Measurements from ENCODE around the gene TIAM1.
"Not testable (repeated sequence)": the region's sequence is repeated elsewhere in the genome, so short reads cannot be mapped to it uniquely, and the experiment has no call there.

The TIAM1 gene

DNA sequence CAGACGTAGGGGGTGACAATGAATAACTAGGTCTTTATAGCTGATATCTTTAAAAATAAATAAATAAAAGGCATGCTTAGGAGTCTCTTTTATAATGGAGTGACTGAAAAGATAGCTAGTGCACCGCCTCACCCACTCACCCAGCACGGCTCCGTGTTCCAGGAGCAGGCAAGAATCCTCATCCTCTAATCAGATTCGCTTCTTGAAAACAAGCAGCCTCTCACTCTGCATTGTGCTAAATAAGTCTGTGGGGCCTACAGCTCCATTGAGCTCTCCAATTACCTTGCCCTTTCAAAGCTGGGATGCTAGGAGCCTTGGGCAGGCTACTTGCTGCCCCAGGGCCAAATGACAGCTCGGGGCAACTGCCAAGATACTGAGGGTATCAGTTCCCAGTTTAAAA is 91.5 kb downstream of the TIAM1 start:
- DNase-seq, result no peak

DNA sequence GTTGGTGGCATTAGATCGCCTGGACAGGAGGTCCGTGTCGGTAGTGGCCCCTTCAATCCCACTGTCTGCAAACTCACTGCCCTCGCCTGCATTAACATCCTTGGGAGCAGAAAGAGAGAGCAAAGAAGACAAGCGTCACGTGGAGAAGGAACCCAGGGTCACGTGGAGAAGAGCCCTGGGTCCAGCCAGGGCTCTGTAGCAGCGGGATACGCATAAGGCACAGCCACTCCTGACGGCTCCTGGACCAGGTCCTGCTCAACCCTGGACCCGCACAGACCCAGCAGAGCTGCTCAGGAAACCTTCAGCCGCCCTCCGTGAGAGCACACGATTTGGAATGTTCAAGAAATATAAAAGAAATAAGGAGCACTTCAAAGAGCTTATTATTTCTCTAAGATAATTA is 92.0 kb downstream of the TIAM1 start:
- DNase-seq, result no peak

DNA sequence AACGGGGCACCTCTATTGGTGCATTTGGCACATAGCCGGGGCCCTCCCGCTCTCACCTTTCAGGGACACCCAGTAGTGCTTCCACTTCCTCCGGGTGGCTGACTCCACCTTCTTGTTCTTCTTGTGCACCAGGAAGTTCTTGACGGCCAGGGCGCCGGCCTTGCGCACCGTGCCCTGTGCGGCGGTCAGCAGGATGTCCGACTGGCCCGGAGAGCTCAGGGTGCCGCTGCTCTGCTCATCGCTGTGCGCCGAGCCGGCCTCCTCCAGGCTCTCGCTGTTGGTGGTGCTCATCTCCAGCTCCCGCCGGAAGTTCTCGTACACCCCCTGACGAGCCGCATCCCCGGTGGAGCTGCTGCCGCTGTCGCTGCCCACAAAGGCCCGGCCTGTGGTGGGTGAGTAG is 92.4 kb downstream of the TIAM1 start:
- no peak for DNase-seq

DNA sequence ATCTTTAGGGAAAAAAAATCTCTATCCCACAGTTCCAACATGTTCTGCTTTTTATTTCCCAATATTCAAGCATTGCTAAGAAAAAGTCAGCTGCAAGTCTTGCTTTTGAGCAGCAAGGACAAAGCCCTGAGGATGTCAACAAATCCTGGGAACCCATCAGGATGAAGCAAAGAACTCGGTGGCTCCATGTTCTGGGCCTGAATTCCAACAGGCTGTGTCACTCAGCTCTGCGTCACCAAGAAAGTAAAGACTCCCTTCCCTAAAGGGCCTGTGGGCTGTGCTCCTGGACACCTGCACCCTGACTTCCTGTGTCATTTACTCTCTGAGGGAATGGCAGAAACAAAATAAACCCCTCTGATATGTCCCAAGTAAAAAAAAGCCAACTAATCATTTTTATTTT is 95.5 kb downstream of the TIAM1 start:
- no peak for DNase-seq

DNA sequence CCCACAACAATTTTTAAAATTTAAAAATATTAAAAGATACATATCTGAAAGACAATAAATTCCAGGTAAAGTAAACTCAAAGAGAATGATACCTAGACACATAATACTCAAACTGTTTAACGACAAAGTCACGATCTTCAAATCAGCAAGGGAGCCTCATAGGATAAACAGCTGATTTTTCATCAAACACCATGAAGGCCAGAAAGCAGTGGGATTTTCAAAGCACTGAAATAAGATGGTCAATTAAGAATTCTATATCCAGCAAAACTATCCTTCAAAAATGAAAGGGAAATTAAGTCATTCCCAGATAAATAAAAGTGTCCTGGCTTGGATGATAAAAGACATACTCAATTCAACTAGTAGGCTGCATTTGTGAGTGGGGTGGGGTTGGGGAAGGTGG is 100.5 kb downstream of the TIAM1 start:
- DNase-seq, result no peak

DNA sequence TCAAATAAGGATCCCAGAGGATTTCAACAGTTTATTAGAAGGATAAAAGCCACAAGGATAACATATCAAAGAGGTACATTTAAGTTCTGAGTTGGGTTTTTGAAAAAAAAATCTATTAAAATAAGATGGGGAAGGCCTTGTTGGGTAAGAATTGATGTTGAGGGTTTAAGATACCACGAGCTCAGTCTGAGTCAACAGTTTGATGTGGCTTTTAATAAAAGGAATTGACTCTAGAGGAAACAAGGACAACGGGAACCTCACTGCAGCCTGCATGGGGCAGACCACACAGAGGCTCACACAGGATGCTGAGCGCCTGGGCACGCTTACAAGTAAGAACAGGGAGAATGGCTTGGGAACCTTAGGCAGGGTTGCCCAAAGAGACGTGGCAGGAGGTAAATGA is 107.5 kb downstream of the TIAM1 start:
- DNase-seq, result no peak

DNA sequence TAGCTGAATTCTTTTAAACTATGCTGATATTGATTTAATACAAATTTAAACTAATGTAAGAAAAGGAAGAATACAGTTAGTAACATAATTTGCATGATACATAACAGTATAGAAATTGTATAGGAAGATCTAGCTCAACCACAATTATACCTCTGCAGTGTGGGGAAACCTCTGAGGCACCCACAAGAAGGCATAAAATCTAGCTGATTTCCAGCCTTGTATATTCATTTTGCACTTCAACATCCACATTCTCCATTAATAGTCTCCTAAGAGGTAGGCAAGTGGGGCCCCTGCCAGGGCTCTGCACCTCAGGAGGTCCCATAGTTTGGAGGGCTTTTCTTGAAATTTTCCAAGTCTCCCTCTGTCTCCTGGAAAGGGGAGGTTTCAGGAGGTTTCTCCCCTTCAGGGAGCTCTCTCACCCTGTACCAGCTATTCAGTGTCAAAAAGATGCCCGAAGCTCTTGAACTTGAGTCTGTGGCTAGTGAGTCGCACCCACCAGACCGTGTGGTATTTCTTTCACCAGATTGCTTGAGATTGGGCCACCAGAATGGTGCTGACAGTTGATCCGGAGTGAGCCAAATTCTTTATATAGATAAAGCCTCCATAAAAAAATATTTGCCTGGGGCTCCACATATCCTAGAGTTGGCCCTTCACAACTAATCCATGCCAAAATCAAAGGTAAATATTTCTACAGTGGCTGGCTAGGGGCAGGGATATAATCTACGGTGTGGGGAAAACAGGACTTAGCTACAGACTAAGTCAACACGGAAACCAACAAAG is 108.2 kb downstream of the TIAM1 start:
- no peak for DNase-seq

DNA sequence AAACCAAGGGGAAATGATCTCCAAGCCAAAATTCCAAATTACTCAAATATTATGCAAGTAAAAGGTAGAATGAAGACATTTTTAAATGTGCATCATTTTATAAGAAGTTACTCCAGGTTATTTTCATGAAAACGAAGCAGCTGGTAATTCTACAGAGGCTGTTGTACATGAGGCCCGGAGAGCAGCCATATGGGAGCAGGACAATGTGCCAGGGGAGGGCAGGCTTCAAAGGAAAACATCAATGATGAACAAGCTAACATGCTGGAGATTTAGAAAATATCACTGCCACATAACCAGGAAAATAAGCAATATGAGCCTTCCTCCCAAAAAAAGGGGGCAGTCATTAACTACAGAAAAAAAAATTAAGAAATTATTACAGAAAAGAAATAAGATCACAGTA is 109.1 kb downstream of the TIAM1 start:
- DNase-seq, result no peak

DNA sequence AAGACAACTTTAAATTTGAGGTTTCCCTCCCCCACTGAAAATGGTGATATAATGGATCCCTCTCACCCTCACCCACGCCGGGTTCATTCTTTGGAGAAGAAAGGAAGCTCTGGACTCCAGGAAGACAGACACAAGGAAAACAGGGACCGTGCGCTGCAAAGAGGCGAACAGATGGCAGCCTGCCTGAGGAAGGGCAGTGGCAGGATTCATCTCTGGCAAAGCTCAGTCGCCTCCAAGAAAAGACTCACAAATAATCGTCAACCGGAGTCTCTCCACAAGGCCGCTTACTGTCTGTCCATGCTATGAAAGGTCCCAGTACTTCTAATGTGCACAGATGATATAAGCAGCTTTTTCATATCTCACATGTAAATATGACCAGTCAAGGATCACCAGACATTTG is 110.3 kb downstream of the TIAM1 start:
- DNase-seq, result no peak

DNA sequence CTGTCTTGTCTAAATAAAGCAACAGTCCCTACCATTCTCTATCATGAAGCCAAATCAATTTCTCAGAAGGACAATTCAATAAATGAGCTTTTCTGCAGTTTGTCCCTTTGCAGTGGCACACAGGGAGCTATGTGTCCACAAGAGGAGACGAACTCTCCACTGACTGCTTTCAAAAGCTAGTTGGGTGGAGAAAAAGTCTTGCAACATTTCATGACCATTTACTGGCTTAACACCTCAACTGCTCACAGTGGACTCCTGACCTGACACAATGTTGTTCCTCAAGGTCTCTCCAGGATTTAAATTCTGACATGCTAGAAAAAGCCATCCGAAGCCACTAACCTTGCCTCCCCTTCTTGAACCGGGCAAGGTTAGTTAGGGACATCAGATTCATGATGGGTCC is 111.7 kb downstream of the TIAM1 start:
- no peak for DNase-seq

DNA sequence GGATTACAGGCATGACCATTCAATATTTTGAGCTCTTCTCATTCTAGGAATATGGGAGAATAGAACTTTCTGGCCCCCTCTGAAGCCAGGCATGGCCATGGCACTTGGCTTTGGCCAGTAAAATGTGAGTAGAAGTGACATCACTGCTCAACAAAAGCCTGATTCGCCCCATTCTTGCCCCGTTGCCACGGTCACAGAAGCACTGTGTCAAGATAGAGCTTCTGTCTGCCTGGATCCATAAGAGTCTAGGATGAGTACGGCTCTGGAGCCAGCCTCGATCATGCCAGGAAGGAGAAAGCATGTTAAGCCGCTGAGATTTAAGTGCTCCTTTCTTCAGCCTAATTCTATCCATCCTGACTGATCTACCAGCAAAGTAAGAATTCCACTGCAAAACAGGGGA is 113.1 kb downstream of the TIAM1 start:
- no peak for DNase-seq

DNA sequence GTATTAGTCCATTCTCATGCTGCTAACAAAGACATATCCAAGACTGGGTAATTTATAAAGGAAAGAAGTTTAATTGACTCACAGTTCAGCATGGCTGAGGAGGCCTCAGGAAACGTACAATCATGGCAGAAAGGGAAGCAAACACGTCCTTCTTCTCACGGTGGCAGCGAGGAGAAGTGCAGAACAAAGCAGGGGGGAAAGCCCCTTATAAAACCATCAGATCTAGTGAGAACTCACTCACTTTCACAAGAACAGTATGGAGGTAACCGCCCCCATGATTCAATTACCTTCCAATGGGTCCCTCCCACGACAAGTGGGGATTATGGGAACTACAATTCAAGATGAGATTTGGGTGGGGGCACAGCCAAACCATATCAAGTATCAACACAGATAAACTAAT is 115.3 kb downstream of the TIAM1 start:
- not testable (repeated sequence) for DNase-seq

DNA sequence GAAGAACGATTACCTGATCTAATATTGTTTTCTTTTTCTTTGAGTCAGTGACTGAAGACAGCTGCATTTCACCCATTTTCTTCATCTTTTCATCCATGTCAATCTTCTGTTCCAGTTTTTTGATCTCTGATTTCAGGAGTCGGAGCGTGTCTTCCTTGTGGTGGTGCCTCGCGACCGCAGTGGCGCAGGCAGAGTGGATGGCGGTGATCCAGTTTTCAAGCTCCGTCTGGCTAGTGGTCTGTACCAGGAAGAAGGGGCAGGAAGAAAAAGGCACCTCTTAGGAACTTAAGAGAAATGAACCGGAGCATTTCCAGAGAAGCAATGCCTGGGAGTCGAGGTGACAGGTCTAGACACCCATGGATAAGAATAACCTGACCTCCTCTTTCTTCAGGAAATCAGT is 118.3 kb downstream of the TIAM1 start:
- no peak for DNase-seq

DNA sequence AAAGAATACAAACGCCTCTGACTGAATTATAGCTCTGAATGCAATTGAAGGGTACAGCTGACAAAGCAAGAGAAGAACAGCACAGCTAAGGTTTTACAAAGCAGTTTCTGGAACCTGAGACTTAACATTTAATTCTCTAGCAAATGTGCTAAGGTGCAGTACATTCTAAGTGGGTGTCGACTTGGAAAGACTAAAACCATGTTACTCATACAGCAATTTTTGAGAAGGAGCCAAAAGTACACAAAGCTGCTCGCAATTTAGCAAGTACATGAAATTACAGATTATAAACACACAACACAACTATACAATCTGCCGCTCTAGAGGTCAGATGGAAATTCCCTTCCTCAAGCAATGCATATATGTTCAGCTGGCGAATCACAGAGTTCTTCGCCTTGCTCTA is 121.9 kb downstream of the TIAM1 start:
- DNase-seq, result no peak

DNA sequence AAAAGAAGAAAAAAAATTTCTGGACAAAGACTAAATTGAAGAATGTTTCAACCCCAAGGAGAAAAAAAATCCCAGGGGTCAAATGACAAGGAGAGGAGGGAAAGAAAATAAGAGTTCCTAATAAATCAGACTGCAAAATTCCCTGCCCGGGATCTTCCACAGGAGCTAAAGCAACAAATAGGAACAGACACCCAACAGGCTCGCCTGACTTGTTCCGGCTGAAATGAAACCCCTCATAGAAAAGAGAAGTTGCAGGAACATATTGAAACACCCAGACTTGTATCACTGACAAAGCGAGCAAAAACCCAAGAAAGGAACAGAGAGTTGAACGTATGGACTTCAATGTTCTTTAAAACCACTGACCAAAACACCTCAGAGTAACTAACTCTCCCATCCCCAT is 123.0 kb downstream of the TIAM1 start:
- no peak for DNase-seq

DNA sequence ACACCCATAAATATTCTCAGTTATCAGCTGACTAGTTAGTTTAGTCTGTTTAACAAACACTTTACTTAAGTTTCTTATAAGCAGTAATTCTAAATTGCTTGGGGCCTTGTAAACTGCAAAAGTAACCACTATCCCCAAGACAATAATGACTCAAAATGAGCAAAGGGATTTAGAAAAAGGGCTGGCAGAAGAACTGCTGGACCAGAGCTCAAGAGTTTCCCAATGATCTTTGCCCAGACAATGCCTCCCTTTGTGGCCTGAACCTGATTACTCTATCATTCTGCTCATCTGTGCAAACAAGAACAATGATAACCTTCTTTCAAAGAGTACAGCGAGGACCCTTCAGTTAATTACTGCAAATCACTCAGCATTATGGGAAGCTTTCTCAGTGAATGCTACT is 123.5 kb downstream of the TIAM1 start:
- no peak for DNase-seq

DNA sequence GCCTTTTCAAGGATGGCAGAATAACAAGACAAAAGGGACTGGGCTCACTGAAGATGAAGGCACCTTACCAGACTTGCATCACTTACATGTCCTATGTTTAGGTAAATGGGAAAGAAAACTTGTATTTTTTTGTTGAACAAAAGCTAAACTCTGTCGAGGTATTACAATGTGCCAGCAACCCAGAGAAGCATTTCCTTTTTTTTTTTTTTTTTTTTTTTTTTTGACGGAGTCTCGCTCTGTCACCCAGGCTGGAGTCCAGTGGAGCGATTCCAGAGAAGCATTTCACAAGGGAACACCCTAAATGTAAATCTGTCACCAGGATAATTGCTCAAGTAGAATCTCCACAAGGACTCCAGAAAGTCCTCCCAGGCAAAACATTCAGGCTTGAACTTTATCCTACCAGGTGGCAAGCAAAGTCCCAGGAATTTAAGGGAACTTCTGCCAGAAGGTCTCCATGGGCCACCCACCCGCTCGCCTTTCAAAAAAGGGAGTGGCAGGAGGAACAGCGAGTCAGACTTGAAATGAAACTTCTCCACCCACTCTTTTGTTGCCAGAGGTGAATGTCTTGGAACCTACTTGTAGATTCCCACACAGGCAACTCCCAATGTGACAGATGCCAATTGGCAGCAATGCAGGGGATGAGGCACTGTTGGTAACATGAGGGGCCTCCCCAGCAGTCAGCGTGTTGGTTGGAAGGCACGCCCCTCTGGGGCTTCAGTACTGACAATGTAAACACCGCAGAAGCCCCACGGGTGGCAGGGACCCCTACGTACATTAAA is 125.0 kb downstream of the TIAM1 start:
- no peak for DNase-seq

DNA sequence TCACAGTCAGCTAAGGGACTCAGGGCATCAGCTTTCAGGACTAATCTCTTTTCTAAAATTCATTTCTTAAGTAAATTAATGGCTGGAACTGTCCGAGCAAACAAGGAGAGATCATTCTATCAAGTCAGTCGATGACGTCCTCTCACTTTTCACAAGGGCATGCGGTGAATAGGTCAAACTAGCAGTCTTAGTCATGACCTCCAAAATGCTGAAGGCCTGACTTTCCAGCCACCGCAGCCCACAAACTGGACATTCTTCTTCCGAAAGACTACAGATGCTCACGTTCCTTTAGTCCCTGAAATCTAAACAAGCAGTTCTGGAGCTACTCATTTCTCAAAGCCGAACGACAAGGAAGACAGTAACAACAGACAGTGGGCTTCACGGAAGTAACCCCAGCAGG is 127.9 kb downstream of the TIAM1 start:
- no peak for DNase-seq

DNA sequence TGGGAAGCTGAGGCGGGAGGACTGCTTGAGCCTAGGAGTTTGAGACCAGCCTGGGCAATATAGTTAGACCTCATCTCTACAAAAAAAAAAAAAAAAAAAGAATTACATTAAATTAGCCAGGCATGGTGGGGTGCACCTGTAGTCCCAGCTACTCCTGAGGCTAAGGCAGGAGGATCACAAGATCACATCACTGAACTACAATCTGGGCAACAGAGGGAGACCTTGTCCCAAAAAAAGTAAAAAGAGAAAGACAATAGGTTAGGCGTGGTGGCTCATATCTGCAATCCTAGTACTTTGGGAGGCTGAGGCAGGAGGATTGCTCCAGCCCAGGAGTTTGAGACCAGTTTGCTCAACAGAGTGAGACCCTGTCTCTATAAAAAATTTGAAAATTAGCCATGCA is 130.3 kb downstream of the TIAM1 start:
- DNase-seq, result peak in 1 of 5 donors; percentile 16

DNA sequence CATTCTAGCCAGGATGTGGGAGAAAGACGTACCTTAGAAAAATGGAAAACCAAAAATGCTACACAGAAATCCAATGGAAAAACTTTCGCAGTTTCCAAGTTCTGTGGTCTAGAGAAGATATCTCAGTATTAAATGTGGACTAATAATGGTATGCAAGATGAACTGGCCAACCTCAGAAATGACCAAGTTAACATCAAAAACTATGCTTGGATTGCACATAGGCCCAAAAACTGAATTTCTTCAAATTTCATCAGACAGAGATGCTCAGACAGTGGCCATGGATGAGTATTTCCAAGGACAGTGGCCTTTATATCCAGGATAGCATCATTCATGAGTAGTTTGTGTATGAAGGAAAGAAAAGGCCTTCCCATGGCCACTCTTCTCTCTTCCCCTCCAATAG is 132.2 kb downstream of the TIAM1 start:
- no peak for DNase-seq

DNA sequence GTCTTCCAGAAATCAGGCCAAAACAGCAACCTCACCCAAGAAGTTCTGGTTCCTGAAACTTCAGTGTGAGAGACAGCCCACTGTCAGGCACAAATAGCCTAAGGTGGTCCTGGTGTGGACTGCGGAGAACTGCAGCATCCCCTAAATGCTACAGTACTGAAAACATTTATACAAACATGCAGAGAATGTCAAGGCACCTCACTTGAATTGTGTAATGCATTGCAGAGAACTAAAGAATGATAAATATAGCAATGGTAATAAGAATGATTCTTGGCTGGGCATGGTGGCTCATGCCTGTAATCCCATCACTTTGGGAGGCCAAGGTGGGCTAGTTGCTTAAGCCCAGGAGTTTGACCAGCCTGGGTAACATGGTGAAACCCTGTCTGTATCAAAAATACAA is 138.6 kb downstream of the TIAM1 start:
- no peak for DNase-seq

DNA sequence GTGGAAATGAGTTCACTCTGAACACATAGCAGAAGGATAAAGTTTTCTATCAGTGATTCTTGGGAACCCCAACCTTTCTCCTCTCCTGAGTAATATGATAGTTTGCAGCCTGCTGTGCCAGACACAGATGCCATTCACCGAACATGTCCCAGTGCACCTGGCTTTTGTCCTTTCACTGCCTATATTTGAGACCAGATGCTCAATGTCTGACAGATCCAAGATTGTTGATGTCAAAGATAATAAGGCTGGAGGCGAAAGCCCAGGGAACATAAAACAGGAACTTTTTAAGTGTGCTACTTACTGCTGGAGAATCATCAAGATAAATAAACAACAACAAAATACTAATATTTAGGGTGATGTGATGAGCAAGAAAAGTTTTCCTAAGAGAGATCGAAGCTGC is 139.3 kb downstream of the TIAM1 start:
- DNase-seq, result no peak

DNA sequence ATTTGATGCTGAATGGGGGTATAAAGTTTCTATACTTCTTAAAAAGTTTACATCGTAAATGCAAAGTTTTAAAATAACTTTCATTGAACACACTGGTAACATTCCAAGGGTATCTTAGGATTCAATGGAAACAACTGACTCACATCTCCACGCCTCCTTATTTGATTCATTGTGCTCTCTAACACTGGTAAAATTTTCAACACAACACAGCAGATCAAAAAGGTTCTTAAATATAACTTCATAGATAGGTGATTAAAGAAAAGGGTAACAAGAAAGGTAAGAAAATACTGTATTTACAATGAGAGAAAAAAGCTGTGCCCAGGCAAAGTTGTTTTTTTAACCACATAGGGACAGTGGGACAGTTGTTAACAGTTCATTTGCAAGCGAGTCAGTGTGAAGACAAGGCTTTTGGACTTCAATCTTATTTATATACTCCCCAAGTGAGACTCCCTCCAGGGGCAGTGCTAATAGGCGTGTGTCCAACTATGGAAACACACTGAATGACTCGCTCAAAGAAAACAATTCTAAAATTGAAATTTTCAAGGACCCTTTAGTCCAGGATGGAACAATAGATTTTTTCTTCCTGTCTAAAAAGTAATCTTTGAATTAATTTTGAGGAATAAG is 140.5 kb downstream of the TIAM1 start:
- DNase-seq, result no peak

DNA sequence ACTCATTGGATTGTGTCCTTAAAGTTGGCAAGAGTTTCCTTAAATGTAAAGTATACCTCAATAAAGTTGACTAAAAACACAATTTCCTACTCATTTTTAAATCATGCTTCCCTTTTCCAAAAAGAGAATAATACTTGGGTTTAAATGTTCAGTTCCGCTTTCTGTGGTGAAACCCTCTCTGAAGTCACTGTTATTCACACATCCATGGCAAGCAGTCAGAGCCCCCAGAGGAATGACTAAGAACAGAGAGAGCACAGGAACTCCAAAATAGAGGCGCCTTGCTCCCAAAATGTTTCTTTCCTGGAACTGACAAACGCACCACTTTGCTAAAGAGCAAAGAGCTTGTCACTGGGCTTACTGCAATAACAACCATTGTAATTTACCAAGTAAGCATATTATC is 142.5 kb downstream of the TIAM1 start:
- no peak for DNase-seq

All from T-helper 1 cell (primary cell).